Left ventricle myocardium inferior (tissue), 1 donor: ENCODE data around the gene CDH24. TPM values are rescaled to one million over a fixed set of nuclear protein-coding genes. Genes with fewer than 3 reads are reported as not detected.

ENCODE experiments used
- DNase-seq: peaks from one replicate; pipeline ENCODE4 v3.0.0-alpha.2; 2020
- H3K27ac ChIP-seq: fragments of 200-600 bp; replicated peaks from 2 replicates; pipeline ENCODE4 v1.8.0; 2021
- H3K27me3 ChIP-seq: fragments of 200-600 bp; 2 replicates; pipeline ENCODE4 v1.8.0; 2021; ENCODE audit warnings: low read depth
- H3K36me3 ChIP-seq: fragments of 200-600 bp; 2 replicates; pipeline ENCODE4 v1.8.0; 2021
- H3K4me1 ChIP-seq: fragments of 200-600 bp; 2 replicates; pipeline ENCODE4 v1.8.0; 2021
- H3K4me3 ChIP-seq: fragments of 200-600 bp; 2 replicates; pipeline ENCODE4 v1.8.0; 2021; ENCODE audit warnings: mild to moderate bottlenecking, moderate library complexity
- H3K9me3 ChIP-seq: fragments of 200-600 bp; replicated peaks from 2 replicates; pipeline ENCODE4 v1.8.0; 2021
- intact Hi-C: fragments of 100-400 bp; cut with micrococcal nuclease; formaldehyde crosslinking; loops from one replicate; pipeline ENCODE4 v1.11.0; 2022
- total RNA-seq: library from RNA; stranded (reverse); fragmentation: NEBNext Ultra II Directional; extraction: Animal tissue kit (Norgen Biotek cat#: 25700); gene quantifications from one replicate; pipeline ENCODE4 v1.2.1, GENCODE V29; 2021
- TF ChIP-seq, protein P1 (sequence below): fragments of 200-600 bp; IDR thresholded peaks from 2 replicates; pipeline ENCODE4 v1.8.0; 2021; ENCODE audit warnings: antibody characterized with exemption, mild to moderate bottlenecking, borderline replicate concordance
- donor health status: DM: no; HTN: yes; CAD: no; lungs with severe emphysema.

The CDH24 gene
- total RNA-seq, 1 donor from 2014 or later = 2.1 TPM

DNA sequence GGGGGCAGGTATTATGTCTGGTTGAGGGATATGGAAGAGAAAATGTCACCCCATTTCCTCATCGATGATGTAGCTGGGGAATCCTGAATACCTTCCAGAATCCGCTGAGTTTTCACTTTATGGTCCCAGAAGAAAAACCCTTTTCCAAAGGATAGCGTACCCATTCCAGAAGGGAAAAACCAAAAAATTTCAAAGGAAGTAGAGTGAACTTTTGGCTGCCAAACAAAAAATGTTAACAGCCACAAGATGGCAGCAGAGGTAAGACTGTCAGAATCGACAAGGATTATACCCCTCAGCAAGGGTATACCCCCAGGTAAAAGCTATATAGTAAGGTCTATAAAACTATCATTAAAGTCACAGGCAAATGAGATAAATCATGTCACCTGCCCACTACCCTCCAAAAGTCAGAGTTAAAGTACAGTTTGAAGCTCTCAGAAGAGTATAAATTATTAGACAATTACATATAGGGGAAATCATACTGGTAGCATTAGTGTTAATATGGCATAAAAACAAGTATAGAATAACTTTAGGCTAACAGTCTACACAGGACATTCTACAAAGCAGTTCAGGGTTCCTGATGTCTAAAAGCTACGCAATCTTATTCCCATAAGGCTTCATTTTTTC is 19.6 kb upstream of the CDH24 start:
- no peak overlapping the region for H3K27ac ChIP-seq
- H3K27me3 ChIP-seq = no peaks in the 10 kb centered on the region
- H3K4me1 ChIP-seq = peaks cover 46% of the 10 kb centered on the region
- no peak overlapping the region for H3K4me3 ChIP-seq
- peaks cover 97% of the 10 kb centered on the region for H3K36me3 ChIP-seq
- no peak for DNase-seq
- TF ChIP-seq, protein P1, sequence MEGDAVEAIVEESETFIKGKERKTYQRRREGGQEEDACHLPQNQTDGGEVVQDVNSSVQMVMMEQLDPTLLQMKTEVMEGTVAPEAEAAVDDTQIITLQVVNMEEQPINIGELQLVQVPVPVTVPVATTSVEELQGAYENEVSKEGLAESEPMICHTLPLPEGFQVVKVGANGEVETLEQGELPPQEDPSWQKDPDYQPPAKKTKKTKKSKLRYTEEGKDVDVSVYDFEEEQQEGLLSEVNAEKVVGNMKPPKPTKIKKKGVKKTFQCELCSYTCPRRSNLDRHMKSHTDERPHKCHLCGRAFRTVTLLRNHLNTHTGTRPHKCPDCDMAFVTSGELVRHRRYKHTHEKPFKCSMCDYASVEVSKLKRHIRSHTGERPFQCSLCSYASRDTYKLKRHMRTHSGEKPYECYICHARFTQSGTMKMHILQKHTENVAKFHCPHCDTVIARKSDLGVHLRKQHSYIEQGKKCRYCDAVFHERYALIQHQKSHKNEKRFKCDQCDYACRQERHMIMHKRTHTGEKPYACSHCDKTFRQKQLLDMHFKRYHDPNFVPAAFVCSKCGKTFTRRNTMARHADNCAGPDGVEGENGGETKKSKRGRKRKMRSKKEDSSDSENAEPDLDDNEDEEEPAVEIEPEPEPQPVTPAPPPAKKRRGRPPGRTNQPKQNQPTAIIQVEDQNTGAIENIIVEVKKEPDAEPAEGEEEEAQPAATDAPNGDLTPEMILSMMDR = peak; percentile 71
- intact Hi-C loops = no loop called here
- no peaks in the 10 kb centered on the region for H3K9me3 ChIP-seq

DNA sequence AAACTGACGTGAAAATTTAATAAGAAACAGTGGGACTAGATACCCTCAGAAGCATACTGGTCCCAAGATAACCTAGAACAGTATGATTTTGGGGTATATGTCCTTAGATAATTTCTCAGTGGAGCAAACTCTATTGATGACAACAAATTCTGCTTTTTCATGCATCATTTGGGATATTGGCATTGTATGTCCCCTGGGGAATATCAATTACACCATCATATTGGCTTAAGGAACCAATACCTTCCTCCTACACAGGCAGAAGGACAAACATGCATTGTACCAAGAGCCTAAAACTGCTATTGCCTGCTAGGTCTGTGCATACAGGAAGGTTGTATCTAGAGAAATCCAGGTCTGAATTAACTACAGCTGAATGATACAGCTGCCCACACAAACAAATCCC is 17.6 kb upstream of the CDH24 start:
- no peak overlapping the region for H3K27ac ChIP-seq
- TF ChIP-seq, protein P1 = no peak
- H3K36me3 ChIP-seq = peaks cover 77% of the 10 kb centered on the region
- peaks cover 63% of the 10 kb centered on the region for H3K4me1 ChIP-seq
- H3K9me3 ChIP-seq = no peaks in the 10 kb centered on the region
- no peak overlapping the region for H3K4me3 ChIP-seq
- intact Hi-C loops = no loop called here
- H3K27me3 ChIP-seq = no peaks in the 10 kb centered on the region
- DNase-seq = no peak

DNA sequence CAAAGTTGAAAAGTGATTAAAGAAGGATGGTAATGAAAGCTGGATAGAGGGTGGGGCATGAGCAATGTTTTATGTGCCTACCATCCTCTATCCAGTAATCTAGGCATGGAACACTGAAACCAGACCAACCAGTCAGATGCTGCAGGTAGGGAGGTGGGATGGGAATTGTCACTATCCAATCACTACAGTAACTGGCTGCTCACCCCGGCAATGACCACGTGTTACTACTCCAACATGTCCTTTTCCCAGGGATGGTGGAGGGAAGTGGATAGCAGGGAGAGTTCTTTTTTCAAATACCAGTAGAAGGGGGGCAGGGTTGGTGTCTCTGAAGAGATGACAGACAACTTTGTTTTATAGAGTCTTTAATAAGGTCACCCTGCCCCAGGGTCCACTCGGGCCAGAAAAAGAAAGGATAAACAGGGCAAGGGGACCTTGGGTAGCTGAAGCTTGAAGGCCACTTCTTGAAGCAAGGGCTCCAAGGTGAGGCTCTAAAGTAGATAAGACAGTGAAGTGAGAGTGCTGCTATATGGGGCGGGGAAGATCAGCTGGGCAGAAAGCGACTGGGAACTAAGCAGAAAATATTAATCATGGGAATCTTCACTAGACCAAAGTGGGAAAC is 14.7 kb upstream of the CDH24 start:
- intact Hi-C loops = no loop called here
- TF ChIP-seq, protein P1 = no peak
- H3K4me1 ChIP-seq = peaks cover 59% of the 10 kb centered on the region
- DNase-seq = no peak
- H3K4me3 ChIP-seq = peak overlapping the region; percentile 70
- H3K36me3 ChIP-seq = peaks cover 66% of the 10 kb centered on the region
- H3K9me3 ChIP-seq = no peaks in the 10 kb centered on the region
- H3K27ac ChIP-seq = peak overlapping the region; percentile 81
- H3K27me3 ChIP-seq = no peaks in the 10 kb centered on the region

DNA sequence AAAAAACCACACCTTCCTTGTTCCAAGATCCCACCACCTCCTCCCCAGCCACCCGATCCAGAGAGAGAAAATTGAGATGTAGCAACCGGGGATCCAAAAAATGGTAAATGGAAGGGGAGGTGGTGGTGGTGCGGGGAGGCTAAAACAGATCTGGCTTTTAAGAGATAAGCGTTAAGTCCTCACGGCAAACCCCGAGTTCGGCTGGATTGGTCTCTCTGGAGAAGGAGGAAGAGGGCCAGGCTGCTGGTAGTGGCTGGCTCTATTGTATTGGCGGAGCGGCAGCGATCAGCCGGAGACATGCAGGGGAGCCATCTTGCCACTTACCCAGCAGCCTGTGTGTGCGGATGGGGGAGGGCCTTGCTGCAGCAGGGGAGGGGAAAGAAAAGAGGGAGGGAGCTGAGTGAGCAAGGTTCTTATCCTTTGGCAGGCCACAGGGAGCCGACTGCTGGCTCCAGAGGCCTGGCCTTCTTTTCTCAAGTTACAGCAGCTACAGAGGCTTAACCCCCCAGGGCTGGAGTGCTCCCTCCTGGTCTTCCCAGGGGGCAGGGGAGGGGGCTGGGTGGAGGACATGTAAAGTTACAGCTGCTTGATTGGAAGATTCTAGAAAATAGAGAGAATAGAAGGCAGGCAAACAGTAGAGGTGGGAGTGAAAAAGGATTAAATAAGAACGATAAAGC is 14.1 kb upstream of the CDH24 start:
- Histone ChIP-seq H3K4me1 (peaks cover 57% of the 10 kb centered on the region), H3K27ac (peak overlapping the region; percentile 81), H3K36me3 (peaks cover 66% of the 10 kb centered on the region), H3K27me3 (no peaks in the 10 kb centered on the region), H3K9me3 (no peaks in the 10 kb centered on the region), H3K4me3 (peak overlapping the region; percentile 70)
- TF ChIP-seq, protein P1 = no peak
- intact Hi-C loops = no loop called here
- DNase-seq = peak; percentile 83

DNA sequence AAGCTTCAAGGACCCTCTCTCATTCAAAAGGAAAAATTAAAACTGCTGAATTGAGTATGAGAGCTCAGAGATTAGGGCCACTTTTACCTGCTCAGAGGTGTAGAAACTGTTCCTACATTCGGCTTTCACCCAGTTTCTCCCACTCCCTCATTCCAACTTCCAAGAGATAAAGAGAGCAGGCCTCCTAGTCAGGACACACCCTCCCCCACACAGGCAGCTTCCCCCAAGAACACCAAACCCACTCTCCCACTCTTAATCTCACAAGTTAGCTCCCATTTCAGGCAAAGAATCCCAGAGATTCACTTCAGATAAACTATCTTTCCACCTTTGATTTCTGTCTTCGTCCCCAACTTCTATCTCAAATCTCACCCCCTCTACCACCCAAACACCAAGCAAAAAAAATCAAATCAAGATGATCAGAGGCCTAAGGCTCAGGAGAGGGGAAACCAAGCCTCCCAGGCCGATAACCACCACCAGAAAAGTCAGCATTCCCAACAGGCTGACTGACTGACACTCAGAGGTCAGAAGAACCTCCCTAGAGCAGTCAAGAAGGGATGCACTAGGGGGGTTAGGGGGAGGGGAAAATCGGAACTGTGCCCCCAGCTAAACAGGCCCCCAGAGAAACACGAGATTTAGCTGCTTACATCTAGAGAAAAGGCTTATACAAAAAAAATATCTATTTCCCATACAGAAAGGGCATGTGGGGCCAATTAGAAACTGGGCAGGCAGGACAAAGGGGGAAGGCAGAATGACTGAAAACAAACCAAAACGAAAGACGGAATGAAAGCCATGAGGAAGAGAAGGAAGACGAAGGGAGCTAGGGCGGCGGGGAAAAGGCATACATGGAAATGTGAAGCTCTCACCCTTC is 13.2 kb upstream of the CDH24 start:
- intact Hi-C loops = no loop called here
- peak overlapping the region; percentile 81 for H3K27ac ChIP-seq
- TF ChIP-seq, protein P1 = no peak
- peak overlapping the region; percentile 70 for H3K4me3 ChIP-seq
- peaks cover 56% of the 10 kb centered on the region for H3K4me1 ChIP-seq
- DNase-seq = no peak
- no peaks in the 10 kb centered on the region for H3K27me3 ChIP-seq
- H3K36me3 ChIP-seq = peaks cover 66% of the 10 kb centered on the region
- no peaks in the 10 kb centered on the region for H3K9me3 ChIP-seq
